Astrocyte of the cerebellum (primary cell): ENCODE measurements around the gene LIMA1.
A peak's percentile ranks its signal among the peaks of the same experiment; 100 is the strongest.
"Not testable (repeated sequence)": the region's sequence is repeated elsewhere in the genome, so short reads cannot be mapped to it uniquely, and the experiment has no call there.

ENCODE experiments used
- DNase-seq: peaks from one replicate; pipeline ENCODE4 v3.0.0-alpha.2; 2011; ENCODE audit warnings: low read depth
- H3K4me3 ChIP-seq: 2 replicates; pipeline ENCODE4 v1.5.1; 2011; ENCODE audit warnings: mild to moderate bottlenecking, low read depth, low read length, moderate library complexity
- in situ Hi-C: cut with HindIII; loops from 2 replicates; pipeline ENCODE4 v1.10.0; 2017; ENCODE audit warnings: low sequenced_read_pairs
- TF ChIP-seq, protein P1 (sequence below): IDR thresholded peaks from 2 replicates; pipeline ENCODE4 v1.5.1; 2012; ENCODE audit warnings: low read length, low read depth, moderate library complexity, mild to moderate bottlenecking; ENCODE audit errors: missing control alignments

The LIMA1 gene

DNA sequence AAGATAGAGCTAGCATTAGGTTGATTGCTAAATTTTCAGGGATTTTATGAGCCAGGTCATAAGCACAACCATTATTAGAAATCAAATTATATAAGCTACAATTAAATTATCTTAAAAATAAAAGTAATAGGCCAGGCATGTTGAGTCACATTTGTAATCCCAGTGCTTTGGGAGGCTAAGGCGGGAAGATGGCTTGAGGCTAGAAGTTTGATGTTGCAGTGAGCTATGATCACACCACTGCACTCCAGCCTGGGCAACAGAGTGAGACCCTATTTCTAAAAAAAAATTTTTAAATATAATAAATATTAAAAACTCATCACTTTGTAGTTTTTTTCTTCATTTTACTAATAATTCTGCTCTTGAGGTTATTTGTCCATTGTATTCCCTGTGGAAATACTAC, 1.9 kb upstream of the LIMA1 start:
- TF ChIP-seq, protein P1, sequence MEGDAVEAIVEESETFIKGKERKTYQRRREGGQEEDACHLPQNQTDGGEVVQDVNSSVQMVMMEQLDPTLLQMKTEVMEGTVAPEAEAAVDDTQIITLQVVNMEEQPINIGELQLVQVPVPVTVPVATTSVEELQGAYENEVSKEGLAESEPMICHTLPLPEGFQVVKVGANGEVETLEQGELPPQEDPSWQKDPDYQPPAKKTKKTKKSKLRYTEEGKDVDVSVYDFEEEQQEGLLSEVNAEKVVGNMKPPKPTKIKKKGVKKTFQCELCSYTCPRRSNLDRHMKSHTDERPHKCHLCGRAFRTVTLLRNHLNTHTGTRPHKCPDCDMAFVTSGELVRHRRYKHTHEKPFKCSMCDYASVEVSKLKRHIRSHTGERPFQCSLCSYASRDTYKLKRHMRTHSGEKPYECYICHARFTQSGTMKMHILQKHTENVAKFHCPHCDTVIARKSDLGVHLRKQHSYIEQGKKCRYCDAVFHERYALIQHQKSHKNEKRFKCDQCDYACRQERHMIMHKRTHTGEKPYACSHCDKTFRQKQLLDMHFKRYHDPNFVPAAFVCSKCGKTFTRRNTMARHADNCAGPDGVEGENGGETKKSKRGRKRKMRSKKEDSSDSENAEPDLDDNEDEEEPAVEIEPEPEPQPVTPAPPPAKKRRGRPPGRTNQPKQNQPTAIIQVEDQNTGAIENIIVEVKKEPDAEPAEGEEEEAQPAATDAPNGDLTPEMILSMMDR: no peak
- in situ Hi-C loops: no loop called here
- no peak overlapping the region for H3K4me3 ChIP-seq
- DNase-seq: no peak

DNA sequence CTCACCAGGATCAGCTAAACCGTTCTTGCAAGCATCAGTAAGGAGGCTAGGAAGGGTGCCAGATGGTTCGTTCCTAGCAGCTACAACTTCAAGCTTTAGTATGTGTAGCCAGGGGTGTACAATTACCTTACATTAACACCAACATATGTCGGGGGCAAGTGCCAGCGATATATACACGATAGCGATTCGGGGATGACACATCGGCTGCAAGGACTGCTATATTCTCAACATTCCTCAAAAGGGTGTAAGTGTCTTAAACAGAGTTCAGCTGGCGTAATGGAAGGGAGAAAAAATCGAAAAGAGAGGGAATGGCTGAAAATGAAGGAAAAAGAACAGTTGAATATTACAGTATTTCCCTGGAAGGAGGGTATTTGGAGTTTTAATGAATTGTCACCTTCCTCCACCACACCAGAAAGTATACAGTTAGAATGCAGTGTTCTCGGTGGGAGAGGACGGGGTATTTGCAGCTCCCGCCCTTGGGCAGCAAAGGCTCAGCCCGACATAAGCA, 545 bp downstream of the LIMA1 start:
- TF ChIP-seq, protein P1: no peak
- in situ Hi-C loops: loop anchor here (5.0 kb wide), 1 partner anchor 40 kb away; no protein-coding TSS in a partner anchor
- no peak for DNase-seq
- peak overlapping the region; percentile 97 for H3K4me3 ChIP-seq

DNA sequence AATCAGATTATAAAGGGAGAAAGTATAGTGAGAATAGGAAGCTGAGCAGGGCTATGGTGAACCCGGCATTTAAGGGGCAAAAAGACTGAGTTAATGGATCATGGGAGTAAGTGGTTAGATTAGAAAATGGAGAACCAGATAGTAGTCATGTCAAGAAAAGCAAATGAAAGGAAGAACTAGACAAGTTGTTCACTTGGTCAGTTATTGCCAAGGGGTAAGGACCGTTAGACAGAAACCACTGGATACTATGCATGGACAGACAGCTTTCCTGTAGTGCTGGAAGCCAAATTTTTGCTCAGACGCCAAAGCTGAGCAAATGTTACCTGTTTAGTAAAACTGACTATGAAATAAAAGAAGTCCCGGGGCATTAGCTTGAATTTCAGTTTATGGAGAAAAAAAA, 3.8 kb downstream of the LIMA1 start:
- in situ Hi-C loops: no loop called here
- no peak overlapping the region for H3K4me3 ChIP-seq
- DNase-seq: no peak
- TF ChIP-seq, protein P1: no peak

DNA sequence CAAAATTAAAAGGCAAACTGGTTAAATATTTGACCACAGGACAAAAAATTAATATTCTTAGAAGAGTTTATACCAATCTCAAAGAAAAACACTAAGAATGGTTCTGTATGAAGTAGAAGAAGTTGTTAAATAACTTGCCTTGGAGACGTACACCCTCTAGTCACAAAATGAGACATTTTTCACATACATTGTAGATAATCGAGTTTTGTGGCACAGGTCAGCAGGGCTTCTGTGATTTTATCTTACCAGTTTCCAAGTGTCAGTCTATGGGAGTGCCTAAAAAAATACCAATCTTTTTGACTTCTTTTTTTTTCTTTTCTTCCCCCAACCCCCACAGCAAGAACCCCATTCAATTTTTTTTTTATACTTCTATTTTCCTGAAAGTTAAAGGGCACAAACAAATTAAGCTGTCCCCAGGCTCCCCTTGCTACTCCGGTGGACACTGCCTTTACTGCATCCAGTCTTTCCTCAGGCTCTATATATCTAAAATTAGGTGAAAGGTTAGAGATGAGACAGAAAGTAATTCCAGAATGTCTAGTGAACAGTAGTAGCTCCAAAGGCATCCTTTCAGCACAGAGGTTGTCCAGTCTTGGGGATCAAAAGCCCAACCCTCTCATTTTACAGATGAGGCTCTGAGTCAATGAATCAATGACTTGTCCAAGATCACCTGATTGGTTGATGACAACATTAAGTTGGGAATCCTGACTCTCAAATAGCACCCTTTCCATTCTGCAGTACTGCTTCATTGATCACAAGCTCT, 6.2 kb downstream of the LIMA1 start:
- no peak overlapping the region for H3K4me3 ChIP-seq
- in situ Hi-C loops: no loop called here
- DNase-seq: no peak
- TF ChIP-seq, protein P1: no peak

DNA sequence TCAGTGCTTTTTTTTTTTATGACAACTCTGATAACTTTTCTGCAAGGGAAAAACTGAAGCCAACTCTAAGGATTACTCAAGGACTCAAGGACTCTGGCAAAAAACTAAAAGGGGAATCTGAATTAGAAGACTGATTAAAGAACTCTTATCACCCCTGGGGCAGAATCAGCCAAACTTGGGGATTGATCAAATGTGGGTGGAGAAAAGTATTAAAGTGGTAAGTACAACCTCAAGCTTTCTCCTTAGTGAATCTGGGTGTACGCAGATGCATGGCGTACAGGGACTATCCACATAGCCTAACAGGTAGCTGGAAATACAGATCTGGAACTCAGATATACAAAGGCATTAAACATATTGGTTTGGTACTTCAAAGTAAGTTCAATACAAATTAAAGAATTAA, 7.3 kb downstream of the LIMA1 start:
- TF ChIP-seq, protein P1: no peak
- DNase-seq: no peak
- H3K4me3 ChIP-seq: no peak overlapping the region
- in situ Hi-C loops: no loop called here

DNA sequence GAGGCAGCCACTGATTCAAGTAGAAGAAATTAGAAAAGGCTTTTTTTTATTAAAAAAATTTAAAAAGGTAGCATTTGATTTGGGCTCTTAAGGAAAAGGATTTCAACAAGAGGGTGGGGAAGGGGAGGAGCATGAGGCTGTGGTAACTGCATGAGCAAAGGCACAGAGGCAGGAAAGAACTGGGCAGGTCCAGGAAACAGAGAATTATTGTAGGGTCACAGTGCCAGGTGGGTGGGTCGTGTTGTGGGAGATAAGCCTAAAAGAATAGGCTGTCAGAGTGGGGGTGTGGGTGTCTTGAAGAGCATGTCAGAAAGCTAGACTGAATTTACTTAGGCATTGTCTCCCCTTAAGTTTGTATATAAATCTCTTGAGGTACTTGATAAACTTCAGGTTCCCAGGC, 7.8 kb downstream of the LIMA1 start:
- TF ChIP-seq, protein P1: no peak
- H3K4me3 ChIP-seq: no peak overlapping the region
- no peak for DNase-seq
- in situ Hi-C loops: no loop called here

DNA sequence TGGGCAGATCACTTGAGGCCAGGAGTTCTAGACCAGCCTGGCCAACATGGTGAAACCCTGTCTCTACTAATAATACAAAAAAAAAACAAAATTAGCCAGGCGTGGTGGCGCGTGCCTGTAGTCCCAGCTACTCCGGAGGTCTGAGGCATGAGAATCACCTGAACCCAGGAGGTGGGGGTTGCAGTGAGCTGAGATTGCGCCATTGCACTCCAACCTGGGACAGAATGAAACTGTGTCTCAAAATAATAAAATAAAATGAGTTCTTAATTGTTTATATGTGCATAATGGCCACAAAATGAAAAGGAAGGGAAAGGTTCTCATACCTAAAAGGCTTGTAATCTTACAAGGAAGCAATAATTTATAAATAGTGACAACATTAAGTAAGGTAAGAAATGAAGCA, 8.2 kb downstream of the LIMA1 start:
- DNase-seq, H3K4me3 ChIP-seq, in situ Hi-C loops: not testable (repeated sequence)
